BJ (cell line): ENCODE data around the gene NME9. TPM values are rescaled to one million over a fixed set of nuclear protein-coding genes. Genes with fewer than 3 reads are reported as not detected.
"Not testable (repeated sequence)": the region's sequence is repeated elsewhere in the genome, so short reads cannot be mapped to it uniquely, and the experiment has no call there.

Experiments
- CTCF ChIA-PET: fragments of 350-600 bp; formaldehyde crosslinking; extraction: SDS; loops from one replicate; lab custom pipeline; 2021; ENCODE audit warnings: antibody characterized with exemption, inconsistent platforms; lab: Yijun Ruan, JAX
- POLR2A ChIA-PET: fragments of 300-600 bp; sonication (Branson Sonifier 250); formaldehyde crosslinking; extraction: SDS; loops from one replicate; lab custom pipeline; 2021; ENCODE audit warnings: antibody characterized with exemption; lab: Charles Lee
- DNase-seq: peaks from one replicate; pipeline ENCODE4 v3.0.0-alpha.2; 2011; ENCODE audit warnings: low read depth
- H3K27me3 ChIP-seq: 2 replicates; pipeline ENCODE4 v1.6.0; 2011; ENCODE audit warnings: low read length; ENCODE audit not compliant: control insufficient read depth, insufficient read depth
- H3K36me3 ChIP-seq: 2 replicates; pipeline ENCODE4 v1.5.1; 2011; ENCODE audit warnings: low read length; ENCODE audit not compliant: control insufficient read depth, insufficient read depth
- H3K4me3 ChIP-seq: 2 replicates; pipeline ENCODE4 v1.5.1; 2011; ENCODE audit warnings: low read depth, mild to moderate bottlenecking, control low read depth, low read length
- polyA minus RNA-seq: library from RNA; depleted of rRNA, polyadenylated mRNA; stranded (reverse); fragments of >200 nt; gene quantifications from 2 replicates; pipeline ENCODE4 v1.2.3, GENCODE V29; 2011; rRNA and poly(A)+ RNA removed
- polyA plus RNA-seq: library from polyadenylated mRNA; depleted of rRNA; stranded (reverse); fragments of >200 nt; gene quantifications from 2 replicates; pipeline ENCODE4 v1.2.3, GENCODE V29; 2011; rRNA removed
- TF ChIP-seq, protein P1 (sequence below): IDR thresholded peaks from 2 replicates; pipeline ENCODE4 v1.5.1; 2011; ENCODE audit warnings: low read depth, mild to moderate bottlenecking, control low read depth, inconsistent platforms, low read length, moderate library complexity; ENCODE audit not compliant: insufficient read depth

The NME9 gene, protein sequence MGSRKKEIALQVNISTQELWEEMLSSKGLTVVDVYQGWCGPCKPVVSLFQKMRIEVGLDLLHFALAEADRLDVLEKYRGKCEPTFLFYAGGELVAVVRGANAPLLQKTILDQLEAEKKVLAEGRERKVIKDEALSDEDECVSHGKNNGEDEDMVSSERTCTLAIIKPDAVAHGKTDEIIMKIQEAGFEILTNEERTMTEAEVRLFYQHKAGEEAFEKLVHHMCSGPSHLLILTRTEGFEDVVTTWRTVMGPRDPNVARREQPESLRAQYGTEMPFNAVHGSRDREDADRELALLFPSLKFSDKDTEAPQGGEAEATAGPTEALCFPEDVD
- 0.06 TPM in 1 of 2 replicates, not detected in the other for polyA plus RNA-seq
- polyA minus RNA-seq = not detected in 2 replicates

DNA sequence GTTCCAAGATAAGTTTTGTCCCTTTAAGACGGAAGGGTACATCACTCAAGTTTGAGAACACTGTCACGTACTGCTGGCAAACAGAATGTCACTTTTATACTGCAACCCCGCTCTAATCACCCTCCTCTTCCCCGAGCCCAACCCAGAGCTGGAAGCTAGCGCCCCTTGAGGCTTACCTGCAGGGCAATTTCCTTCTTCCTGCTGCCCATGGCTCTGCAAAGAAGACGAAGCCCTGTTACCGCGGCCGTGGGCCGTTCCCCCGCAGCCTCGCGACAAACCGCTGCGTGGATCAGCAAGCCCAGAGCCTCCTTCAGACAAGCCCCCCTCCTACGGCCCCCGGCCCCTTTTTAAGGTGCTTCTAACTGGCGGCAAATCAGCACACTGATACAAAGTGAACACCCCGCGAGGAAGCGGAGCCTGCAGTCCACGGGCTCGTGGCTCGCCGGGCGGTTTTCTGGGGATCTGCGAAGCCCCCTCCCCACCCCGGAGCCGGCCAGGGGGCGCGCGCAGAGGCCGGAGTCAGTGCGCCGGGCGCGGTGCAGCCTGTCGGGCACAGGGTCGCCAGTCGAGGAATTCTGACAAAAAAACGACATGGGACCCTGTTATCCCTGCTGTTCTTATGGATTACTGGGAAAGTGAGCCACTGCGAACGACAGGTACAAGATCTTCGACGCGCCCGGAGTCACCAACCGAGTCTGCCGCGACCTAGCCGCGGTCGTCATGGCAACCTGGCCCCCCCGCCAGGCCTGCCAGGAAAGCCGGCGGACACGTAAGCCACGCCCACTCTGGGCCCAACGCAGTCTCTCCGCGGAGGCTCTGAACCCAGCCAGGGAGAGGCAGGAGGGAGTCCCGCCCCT lies at the start of gene NME9:
NME9 (minus strand) TSS at position 725 of the 857 bp plus-strand sequence; CDS start at position 209, 516 bp downstream.
- H3K36me3 ChIP-seq = no peaks in the 10 kb centered on the region
- DNase-seq = no peak
- ChIA-PET POLR2A (no interaction called here), CTCF (interaction anchor here (0.8 to 2.5 kb wide), 17 partner anchors 8 to 587 kb away, joined by 3 to 16 read pairs (median 4); partner anchors contain the start of gene CEP70)
- H3K27me3 ChIP-seq = 0 out of 2 replicates have a peak, but pooled peaks cover under 1% of the 10 kb centered on the region
- TF ChIP-seq, protein P1, sequence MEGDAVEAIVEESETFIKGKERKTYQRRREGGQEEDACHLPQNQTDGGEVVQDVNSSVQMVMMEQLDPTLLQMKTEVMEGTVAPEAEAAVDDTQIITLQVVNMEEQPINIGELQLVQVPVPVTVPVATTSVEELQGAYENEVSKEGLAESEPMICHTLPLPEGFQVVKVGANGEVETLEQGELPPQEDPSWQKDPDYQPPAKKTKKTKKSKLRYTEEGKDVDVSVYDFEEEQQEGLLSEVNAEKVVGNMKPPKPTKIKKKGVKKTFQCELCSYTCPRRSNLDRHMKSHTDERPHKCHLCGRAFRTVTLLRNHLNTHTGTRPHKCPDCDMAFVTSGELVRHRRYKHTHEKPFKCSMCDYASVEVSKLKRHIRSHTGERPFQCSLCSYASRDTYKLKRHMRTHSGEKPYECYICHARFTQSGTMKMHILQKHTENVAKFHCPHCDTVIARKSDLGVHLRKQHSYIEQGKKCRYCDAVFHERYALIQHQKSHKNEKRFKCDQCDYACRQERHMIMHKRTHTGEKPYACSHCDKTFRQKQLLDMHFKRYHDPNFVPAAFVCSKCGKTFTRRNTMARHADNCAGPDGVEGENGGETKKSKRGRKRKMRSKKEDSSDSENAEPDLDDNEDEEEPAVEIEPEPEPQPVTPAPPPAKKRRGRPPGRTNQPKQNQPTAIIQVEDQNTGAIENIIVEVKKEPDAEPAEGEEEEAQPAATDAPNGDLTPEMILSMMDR = peak; percentile 80
- H3K4me3 ChIP-seq = peak within 1 kb of the TSS; percentile 52

DNA sequence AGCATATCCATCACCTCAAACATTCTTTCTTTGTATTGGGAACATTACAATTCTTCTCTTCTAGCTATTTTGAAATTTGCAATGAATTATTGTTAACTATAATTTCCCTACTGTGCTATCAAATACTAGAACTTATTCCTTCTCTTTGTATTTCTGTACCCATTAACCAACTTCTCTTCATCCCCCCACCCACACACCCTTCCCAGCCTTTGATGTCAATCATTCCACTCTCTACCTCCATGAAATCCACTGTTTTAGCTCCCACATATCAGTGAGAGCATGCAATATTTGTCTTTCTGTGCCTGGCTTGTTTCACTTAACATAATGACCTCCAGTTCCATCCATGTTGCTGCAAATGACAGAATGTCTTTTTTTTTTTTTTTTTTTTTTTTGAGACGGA lies 49.3 kb upstream of the NME9 start:
- ChIA-PET CTCF (interaction anchor here (0.9 kb wide), 1 partner anchor 39 kb away, joined by 3 read pairs; no protein-coding TSS in a partner anchor), POLR2A (no interaction called here)
- Histone ChIP-seq H3K36me3 (peaks cover 5% of the 10 kb centered on the region; the same call in 1 of the 2 replicates), H3K27me3 (no peaks in the 10 kb centered on the region), H3K4me3 (no peak overlapping the region)
- TF ChIP-seq, protein P1 = no peak
- no peak for DNase-seq

DNA sequence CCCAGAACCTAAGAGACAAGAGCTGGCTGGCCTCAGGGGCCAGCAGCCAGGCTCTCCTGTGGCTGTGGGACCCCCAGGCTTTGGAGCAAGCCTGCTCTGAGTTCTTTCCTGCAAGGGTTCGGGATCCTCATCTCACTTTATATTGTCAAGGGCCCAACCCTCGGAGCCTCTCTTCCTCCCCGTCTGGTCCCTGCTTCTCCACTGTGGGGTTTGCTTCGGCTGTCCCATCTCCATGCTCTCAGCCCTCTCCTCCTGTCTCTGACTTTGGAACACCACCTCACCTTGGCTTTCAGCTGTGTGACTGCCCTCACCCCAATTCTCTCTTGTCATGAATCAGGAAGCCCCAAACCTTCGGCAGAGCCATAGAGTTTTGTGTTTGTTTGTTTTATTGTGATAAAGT lies 48.7 kb upstream of the NME9 start:
- ChIA-PET CTCF (interaction anchor here (0.9 kb wide), 1 partner anchor 39 kb away, joined by 3 read pairs; no protein-coding TSS in a partner anchor), POLR2A (no interaction called here)
- DNase-seq = no peak
- no peaks in the 10 kb centered on the region for H3K27me3 ChIP-seq
- TF ChIP-seq, protein P1 = no peak
- peaks cover 5% of the 10 kb centered on the region; the same call in 1 of the 2 replicates for H3K36me3 ChIP-seq
- no peak overlapping the region for H3K4me3 ChIP-seq

DNA sequence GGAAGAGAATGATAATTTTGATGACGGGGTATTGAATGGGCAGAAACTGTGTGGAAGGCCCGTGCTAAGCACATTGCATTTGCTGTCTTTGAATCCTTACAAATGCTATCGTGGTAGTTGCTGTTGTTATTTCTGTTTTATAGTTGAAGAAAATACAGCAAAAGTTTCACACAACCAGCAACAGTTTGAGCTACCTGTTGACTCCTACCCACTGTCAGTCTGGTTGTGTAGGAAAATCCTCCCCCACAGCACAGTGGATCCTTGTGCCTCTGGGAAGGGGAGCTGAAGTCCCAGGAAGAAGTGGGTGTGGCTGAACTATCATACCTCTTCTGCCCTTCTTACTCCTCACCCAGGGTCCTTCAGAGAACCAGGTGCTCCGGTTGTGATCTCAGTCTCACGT lies 48.2 kb upstream of the NME9 start:
- CTCF ChIA-PET = no interaction called here
- POLR2A ChIA-PET = no interaction called here

DNA sequence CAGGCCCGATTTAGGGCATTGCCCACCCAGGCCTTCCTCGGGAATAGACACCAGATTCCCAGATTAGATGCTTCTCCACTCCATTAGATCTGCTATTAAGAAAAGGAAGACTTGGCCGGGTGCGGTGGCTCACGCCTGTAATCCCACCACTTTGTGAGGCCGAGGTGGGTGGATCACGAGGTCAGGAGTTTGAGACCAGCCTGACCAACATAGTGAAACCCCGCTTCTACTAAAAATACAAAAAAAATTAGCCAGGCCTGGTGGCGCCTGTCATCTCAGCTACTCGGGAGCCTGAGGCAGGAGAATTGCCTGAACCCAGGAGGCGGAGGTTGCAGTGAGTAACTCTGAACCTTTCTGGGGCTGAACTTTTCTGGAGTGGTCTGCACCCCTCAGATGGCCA lies 47.6 kb upstream of the NME9 start:
- POLR2A ChIA-PET, H3K27me3 ChIP-seq, H3K36me3 ChIP-seq, H3K4me3 ChIP-seq, CTCF ChIA-PET, DNase-seq: not testable (repeated sequence)

More for the DNA sequence above, 48.2 kb upstream of the NME9 start:
- Histone ChIP-seq H3K36me3 (peaks cover 5% of the 10 kb centered on the region; the same call in 1 of the 2 replicates), H3K4me3 (no peak overlapping the region), H3K27me3 (no peaks in the 10 kb centered on the region)
- TF ChIP-seq, protein P1 = no peak
- no peak for DNase-seq
